Stomach (tissue), 9 donors: ENCODE data around the gene ALOX5AP. TPM values are rescaled to one million over a fixed set of nuclear protein-coding genes. Genes with fewer than 3 reads are reported as not detected.

Experiments
- DNase-seq, 2 donors: peaks; one replicate each; pipeline versions ENCODE4 v3.0.0 to v3.0.0-alpha.2; 2013 to 2019
- H3K27ac ChIP-seq, 5 donors: fragments of 200-600 bp in 4 of 5; sonication (generic) in 4 of 5; one replicate each; pipeline ENCODE4 v1.5.1; 2013 to 2019; ENCODE audit warnings: mild to moderate bottlenecking in 1 of 5, moderate library complexity in 1 of 5
- H3K27me3 ChIP-seq, 3 donors: fragments of 200-600 bp; sonication (generic); one replicate each; pipeline ENCODE4 v1.5.1; 2017 to 2019; ENCODE audit warnings: mixed run types in 1 of 3
- H3K36me3 ChIP-seq, 4 donors: fragments of 200-600 bp; sonication (generic); 1 replicate in 3 of 4; 2 replicates in 1 of 4; pipeline ENCODE4 v1.5.1; 2016 to 2019
- H3K4me1 ChIP-seq, 4 donors: fragments of 200-600 bp; sonication (generic); one replicate each; pipeline ENCODE4 v1.5.1; 2016 to 2019
- H3K4me3 ChIP-seq, 4 donors: fragments of 200-600 bp; sonication (generic) in 3 of 4; one replicate each; pipeline ENCODE4 v1.5.1; 2016 to 2019; ENCODE audit warnings: mild to moderate bottlenecking in 1 of 4
- H3K9me3 ChIP-seq, 4 donors: fragments of 200-600 bp; sonication (generic); one replicate each; pipeline ENCODE4 v1.5.1; 2016 to 2019
- CTCF ChIP-seq, 7 experiments: fragments of 450-650 bp in 4 of 7; fragments of 200-600 bp in 3 of 7; sonication (generic) in 3 of 7; IDR thresholded peaks; one replicate each; pipeline ENCODE4 v1.5.1; 2016 to 2019; ENCODE audit warnings: antibody characterized with exemption in 7 of 7, control low read depth in 2 of 7, mild to moderate bottlenecking in 1 of 7
- EP300 ChIP-seq: sonication (generic); formaldehyde crosslinking; IDR thresholded peaks from one replicate; pipeline ENCODE4 v1.6.1; 2017; ENCODE audit warnings: antibody characterized with exemption
- POLR2A ChIP-seq, 4 donors: fragments of 450-650 bp; IDR thresholded peaks; one replicate each; pipeline ENCODE4 v1.6.1; 2016; ENCODE audit warnings: antibody characterized with exemption in 4 of 4, control low read depth in 2 of 4, mild to moderate bottlenecking in 1 of 4, moderate library complexity in 1 of 4
- POLR2AphosphoS5 ChIP-seq, 3 donors: sonication (generic); formaldehyde crosslinking; IDR thresholded peaks; one replicate each; pipeline ENCODE4 v1.6.1; 2016; ENCODE audit warnings: antibody characterized with exemption in 3 of 3
- WGBS, 5 donors: extraction: QIAGEN DNeasy Blood & Tissue Kit in 3 of 5; methylation state at CpG; one replicate each; pipeline versions ENCODE4 v1.1.5 to v1.1.7; 2013 to 2018; 5-methylcytosine and 5-hydroxymethylcytosine counted together
- intact Hi-C: fragments of 100-400 bp; cut with DNase I; formaldehyde crosslinking; loops from one replicate; pipeline ENCODE4 v1.15.1; 2023; ENCODE audit warnings: low total_unique reads
- polyA plus RNA-seq, 3 donors: library from polyadenylated mRNA; stranded (reverse); fragments of 200-250 nt; gene quantifications; one replicate each; pipeline ENCODE4 v1.2.3, GENCODE V29; 2013
- total RNA-seq, 5 donors: library from RNA; depleted of rRNA; stranded (reverse); fragments of >200 nt; gene quantifications; one replicate each; pipeline versions ENCODE4 v1.1.0 to v1.2.3, GENCODE V29; 2014 to 2016
- donor health status: healthy with polysubstance abuse.
- donor health status: Bipolar disorder and iron deficiency.
- donor health status: healthy.

The ALOX5AP gene
- total and polyA plus RNA-seq, 8 donors: 1.3 to 36.4 (median 7.7) TPM

- WGBS, 5 donors: 78 to 97% (median 92%) methylated on average over 3 of the region's 3 CpGs
- Histone ChIP-seq H3K27ac (no peak overlapping the region), H3K4me1 (no peaks in the 10 kb centered on the region), H3K36me3 (no peaks in the 10 kb centered on the region), H3K4me3 (no peak overlapping the region), H3K9me3 (no peaks in the 10 kb centered on the region), H3K27me3 (no peaks in the 10 kb centered on the region)
- TF ChIP-seq CTCF (IDR thresholded peaks at IDR 0.05): no peak
- no peak for TF ChIP-seq EP300
- no peak for TF ChIP-seq POLR2A (IDR thresholded peaks at IDR 0.05)
- no peak for TF ChIP-seq POLR2AphosphoS5 (IDR thresholded peaks at IDR 0.05)
- no peak for DNase-seq
- intact Hi-C loops: no loop called here
Observed at GRCh38 chr13:30710442-30710841, 24.9 kb upstream of the ALOX5AP start.

- Histone ChIP-seq H3K9me3 (no peaks in the 10 kb centered on the region), H3K4me1 (no peaks in the 10 kb centered on the region), H3K36me3 (no peaks in the 10 kb centered on the region), H3K4me3 (no peak overlapping the region), H3K27ac (no peak overlapping the region), H3K27me3 (no peaks in the 10 kb centered on the region)
- intact Hi-C loops: no loop called here
- TF ChIP-seq EP300 (no peak), CTCF (IDR thresholded peaks at IDR 0.05) (no peak), POLR2AphosphoS5 (IDR thresholded peaks at IDR 0.05) (no peak), POLR2A (IDR thresholded peaks at IDR 0.05) (no peak)
- no peak for DNase-seq
- 65 to 88% (median 80%) methylated on average over 4 of the region's 4 CpGs for WGBS, 5 donors
Observed at GRCh38 chr13:30711375-30711774, 24.0 kb upstream of the ALOX5AP start.

GRCh38 chr13:30711837-30712236, 23.5 kb upstream of the ALOX5AP start:
- intact Hi-C loops: no loop called here
- Histone ChIP-seq H3K27me3 (no peaks in the 10 kb centered on the region), H3K36me3 (no peaks in the 10 kb centered on the region), H3K27ac (no peak overlapping the region), H3K4me1 (no peaks in the 10 kb centered on the region), H3K9me3 (no peaks in the 10 kb centered on the region), H3K4me3 (no peak overlapping the region)
- no peak for DNase-seq
- 67 to 82% (median 77%) methylated on average over 6 of the region's 6 CpGs for WGBS, 5 donors
- no peak for TF ChIP-seq POLR2AphosphoS5 (IDR thresholded peaks at IDR 0.05)
- no peak for TF ChIP-seq EP300
- TF ChIP-seq POLR2A (IDR thresholded peaks at IDR 0.05): no peak
- no peak for TF ChIP-seq CTCF (IDR thresholded peaks at IDR 0.05)

- 59 to 64% (median 61%) methylated on average over 13 of the region's 13 CpGs for WGBS, 5 donors
- peak in 2 of 3 donors; percentile 22 to 67 for TF ChIP-seq POLR2AphosphoS5 (IDR thresholded peaks at IDR 0.05)
- TF ChIP-seq EP300: no peak
- Histone ChIP-seq H3K9me3 (no peaks in the 10 kb centered on the region), H3K36me3 (no peaks in the 10 kb centered on the region), H3K27me3 (no peaks in the 10 kb centered on the region), H3K4me3 (no peak overlapping the region), H3K4me1 (no peaks in the 10 kb centered on the region), H3K27ac (peak overlapping the region in 3 of 5 donors; percentile 2 to 73 (median 59))
- DNase-seq: peak in 1 of 2 donors; percentile 33
- intact Hi-C loops: no loop called here
Observed at GRCh38 chr13:30712536-30713532, 22.5 kb upstream of the ALOX5AP start.
